ENCODE results near the gene ATCAY.
"Not testable (repeated sequence)": the region's sequence is repeated elsewhere in the genome, so short reads cannot be mapped to it uniquely, and the experiment has no call there.

DNA sequence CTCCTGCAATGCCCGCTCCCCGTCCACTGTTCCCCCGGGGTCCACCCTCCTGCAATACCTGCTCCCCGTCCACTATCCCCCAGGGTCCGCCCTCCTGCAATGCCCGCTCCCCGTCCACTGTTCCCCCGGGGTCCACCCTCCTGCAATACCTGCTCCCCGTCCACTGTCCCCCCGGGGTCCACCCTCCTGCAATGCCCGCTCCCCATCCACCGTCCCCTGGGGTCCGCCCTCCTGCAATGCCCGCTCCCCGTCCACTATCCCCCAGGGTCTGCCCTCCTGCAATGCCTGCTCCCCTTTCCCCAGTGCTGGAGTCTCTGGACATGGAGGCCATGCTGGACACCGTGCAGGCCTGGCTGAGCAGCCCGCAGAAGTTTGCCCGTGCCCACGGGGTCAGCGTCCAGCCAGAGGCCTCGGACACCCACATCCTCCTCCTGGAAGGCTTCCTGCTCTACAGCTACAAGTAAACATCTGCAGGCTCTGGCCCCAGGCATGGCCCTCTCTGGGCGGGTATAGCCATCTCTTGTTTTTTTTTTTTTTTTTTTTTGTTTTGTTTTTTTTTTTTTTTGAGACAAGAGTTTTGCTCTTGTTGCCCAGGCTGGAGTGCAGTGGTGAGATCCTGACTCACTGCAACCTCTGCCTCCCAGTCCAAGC lies 57.9 kb downstream of the ATCAY start:
- TF ChIP-seq CTCF (IDR thresholded peaks at IDR 0.05; ENCODE audit: poor library complexity, severe bottlenecking); MXI1 (conservative IDR thresholded peaks at IDR 0.05; ENCODE audit: poor library complexity, severe bottlenecking); RAD21 (conservative IDR thresholded peaks at IDR 0.05); TAF1 (IDR thresholded peaks at IDR 0.05; ENCODE audit: low read depth); POLR2AphosphoS5 (IDR thresholded peaks at IDR 0.05); EZH2 (IDR thresholded peaks at IDR 0.05; ENCODE audit: borderline replicate concordance, insufficient read depth, low read length, poor library complexity, severe bottlenecking): not testable (repeated sequence)
